ENCODE data around the gene SUGP1. TPM values are rescaled to one million over a fixed set of nuclear protein-coding genes. Genes with fewer than 3 reads are reported as not detected.
A peak's percentile ranks its signal among the peaks of the same experiment; 100 is the strongest.

Gene SUGP1
- total and polyA plus RNA-seq, 2 of the 13 experiments (the other 11 are each of a cell fraction or from before 2014, with no cell fraction given), result 21.6 to 25.9 TPM

DNA sequence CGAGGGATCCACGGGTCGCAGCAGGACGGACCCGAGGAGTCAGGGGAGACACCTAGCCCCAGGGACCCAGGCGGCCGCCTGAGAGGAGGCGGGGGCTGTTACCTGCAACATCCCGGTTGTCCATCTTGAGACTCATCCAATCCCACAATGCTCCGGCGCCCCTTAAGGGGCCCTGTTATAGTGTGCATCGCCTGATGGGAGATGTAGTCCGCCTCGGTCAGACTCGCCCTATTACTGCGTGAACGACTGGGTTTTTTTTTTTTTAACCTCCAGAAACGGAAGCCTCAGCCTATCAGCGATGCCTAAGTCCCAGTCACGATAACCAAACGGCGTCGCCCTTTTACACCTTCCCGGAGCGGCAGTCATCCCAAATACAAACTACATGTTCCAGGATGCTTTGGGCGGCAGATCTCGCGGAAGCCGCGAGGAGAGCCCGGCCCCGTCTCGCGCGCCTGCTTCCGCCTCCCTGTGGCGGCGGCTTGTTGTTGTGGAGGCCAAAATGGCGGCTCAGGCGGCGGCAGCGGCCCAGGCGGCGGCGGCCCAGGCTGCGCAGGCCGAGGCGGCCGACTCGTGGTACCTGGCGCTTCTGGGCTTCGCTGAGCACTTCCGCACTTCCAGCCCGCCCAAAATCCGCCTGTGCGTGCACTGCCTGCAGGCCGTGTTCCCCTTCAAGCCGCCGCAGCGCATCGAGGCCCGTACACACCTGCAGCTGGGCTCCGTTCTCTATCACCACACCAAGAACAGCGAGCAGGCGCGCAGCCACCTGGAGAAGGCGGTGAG lies at the start of gene SUGP1, which contains the start of gene MAU2 (continued):
- TF ChIP-seq, protein P1, sequence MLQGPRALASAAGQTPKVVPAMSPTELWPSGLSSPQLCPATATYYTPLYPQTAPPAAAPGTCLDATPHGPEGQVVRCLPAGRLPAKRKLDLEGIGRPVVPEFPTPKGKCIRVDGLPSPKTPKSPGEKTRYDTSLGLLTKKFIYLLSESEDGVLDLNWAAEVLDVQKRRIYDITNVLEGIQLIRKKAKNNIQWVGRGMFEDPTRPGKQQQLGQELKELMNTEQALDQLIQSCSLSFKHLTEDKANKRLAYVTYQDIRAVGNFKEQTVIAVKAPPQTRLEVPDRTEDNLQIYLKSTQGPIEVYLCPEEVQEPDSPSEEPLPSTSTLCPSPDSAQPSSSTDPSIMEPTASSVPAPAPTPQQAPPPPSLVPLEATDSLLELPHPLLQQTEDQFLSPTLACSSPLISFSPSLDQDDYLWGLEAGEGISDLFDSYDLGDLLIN (CRISPR knock-in tag; IDR thresholded peaks at IDR 0.05; ENCODE audit: borderline replicate concordance), result no peak
- no peak for TF ChIP-seq MBD4 (IDR thresholded peaks at IDR 0.05; ENCODE audit: borderline replicate concordance, low read length)
- peak; percentile 99 for TF ChIP-seq THAP11 (CRISPR knock-in tag; IDR thresholded peaks at IDR 0.05)
- 0 out of 2 replicates have a peak, but pooled peaks have one; percentile 52 for TF ChIP-seq ZBTB38 (CRISPR knock-in tag; IDR thresholded peaks at IDR 0.05)
- TF ChIP-seq TEAD2 (CRISPR knock-in tag; IDR thresholded peaks at IDR 0.05), result no peak
- no peak for TF ChIP-seq ZNF160 (CRISPR knock-in tag; IDR thresholded peaks at IDR 0.05)
- TF ChIP-seq TP53 (CRISPR knock-in tag; conservative IDR thresholded peaks at IDR 0.05), result no peak
- TF ChIP-seq ZNF124 (CRISPR knock-in tag; IDR thresholded peaks at IDR 0.05), result no peak
- no peak for TF ChIP-seq CC2D1A (CRISPR knock-in tag; IDR thresholded peaks at IDR 0.05)
- TF ChIP-seq, protein P2, sequence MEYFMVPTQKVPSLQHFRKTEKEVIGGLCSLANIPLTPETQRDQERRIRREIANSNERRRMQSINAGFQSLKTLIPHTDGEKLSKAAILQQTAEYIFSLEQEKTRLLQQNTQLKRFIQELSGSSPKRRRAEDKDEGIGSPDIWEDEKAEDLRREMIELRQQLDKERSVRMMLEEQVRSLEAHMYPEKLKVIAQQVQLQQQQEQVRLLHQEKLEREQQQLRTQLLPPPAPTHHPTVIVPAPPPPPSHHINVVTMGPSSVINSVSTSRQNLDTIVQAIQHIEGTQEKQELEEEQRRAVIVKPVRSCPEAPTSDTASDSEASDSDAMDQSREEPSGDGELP (IDR thresholded peaks at IDR 0.05; ENCODE audit: borderline replicate concordance, low read depth), result no peak
- TF ChIP-seq, protein P3, sequence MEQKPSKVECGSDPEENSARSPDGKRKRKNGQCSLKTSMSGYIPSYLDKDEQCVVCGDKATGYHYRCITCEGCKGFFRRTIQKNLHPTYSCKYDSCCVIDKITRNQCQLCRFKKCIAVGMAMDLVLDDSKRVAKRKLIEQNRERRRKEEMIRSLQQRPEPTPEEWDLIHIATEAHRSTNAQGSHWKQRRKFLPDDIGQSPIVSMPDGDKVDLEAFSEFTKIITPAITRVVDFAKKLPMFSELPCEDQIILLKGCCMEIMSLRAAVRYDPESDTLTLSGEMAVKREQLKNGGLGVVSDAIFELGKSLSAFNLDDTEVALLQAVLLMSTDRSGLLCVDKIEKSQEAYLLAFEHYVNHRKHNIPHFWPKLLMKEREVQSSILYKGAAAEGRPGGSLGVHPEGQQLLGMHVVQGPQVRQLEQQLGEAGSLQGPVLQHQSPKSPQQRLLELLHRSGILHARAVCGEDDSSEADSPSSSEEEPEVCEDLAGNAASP (CRISPR knock-in tag; IDR thresholded peaks at IDR 0.05; ENCODE audit: borderline replicate concordance), result no peak
- TF ChIP-seq ZNF589 (CRISPR knock-in tag; conservative IDR thresholded peaks at IDR 0.05), result 0 out of 2 replicates have a peak, but pooled peaks have one; percentile 34
- TF ChIP-seq ZKSCAN8 (CRISPR knock-in tag; IDR thresholded peaks at IDR 0.05; ENCODE audit: borderline replicate concordance), result peak; percentile 42; the same call in 1 of the 2 replicates
- peak; percentile 85 for TF ChIP-seq ZNF605 (CRISPR knock-in tag; IDR thresholded peaks at IDR 0.05)
- TF ChIP-seq, protein P4, sequence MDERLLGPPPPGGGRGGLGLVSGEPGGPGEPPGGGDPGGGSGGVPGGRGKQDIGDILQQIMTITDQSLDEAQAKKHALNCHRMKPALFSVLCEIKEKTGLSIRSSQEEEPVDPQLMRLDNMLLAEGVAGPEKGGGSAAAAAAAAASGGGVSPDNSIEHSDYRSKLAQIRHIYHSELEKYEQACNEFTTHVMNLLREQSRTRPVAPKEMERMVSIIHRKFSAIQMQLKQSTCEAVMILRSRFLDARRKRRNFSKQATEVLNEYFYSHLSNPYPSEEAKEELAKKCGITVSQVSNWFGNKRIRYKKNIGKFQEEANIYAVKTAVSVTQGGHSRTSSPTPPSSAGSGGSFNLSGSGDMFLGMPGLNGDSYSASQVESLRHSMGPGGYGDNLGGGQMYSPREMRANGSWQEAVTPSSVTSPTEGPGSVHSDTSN (CRISPR knock-in tag; IDR thresholded peaks at IDR 0.05), result no peak
- TF ChIP-seq HNF4G (IDR thresholded peaks at IDR 0.05; ENCODE audit: borderline replicate concordance, low read depth, low read length), result peak; percentile 5; the same call in 1 of the 2 replicates
- 0 out of 2 replicates have a peak, but pooled peaks have one; percentile 27 for TF ChIP-seq HNF4G (CRISPR knock-in tag; IDR thresholded peaks at IDR 0.05; ENCODE audit: borderline replicate concordance, low read depth)
- TF ChIP-seq, protein P5, sequence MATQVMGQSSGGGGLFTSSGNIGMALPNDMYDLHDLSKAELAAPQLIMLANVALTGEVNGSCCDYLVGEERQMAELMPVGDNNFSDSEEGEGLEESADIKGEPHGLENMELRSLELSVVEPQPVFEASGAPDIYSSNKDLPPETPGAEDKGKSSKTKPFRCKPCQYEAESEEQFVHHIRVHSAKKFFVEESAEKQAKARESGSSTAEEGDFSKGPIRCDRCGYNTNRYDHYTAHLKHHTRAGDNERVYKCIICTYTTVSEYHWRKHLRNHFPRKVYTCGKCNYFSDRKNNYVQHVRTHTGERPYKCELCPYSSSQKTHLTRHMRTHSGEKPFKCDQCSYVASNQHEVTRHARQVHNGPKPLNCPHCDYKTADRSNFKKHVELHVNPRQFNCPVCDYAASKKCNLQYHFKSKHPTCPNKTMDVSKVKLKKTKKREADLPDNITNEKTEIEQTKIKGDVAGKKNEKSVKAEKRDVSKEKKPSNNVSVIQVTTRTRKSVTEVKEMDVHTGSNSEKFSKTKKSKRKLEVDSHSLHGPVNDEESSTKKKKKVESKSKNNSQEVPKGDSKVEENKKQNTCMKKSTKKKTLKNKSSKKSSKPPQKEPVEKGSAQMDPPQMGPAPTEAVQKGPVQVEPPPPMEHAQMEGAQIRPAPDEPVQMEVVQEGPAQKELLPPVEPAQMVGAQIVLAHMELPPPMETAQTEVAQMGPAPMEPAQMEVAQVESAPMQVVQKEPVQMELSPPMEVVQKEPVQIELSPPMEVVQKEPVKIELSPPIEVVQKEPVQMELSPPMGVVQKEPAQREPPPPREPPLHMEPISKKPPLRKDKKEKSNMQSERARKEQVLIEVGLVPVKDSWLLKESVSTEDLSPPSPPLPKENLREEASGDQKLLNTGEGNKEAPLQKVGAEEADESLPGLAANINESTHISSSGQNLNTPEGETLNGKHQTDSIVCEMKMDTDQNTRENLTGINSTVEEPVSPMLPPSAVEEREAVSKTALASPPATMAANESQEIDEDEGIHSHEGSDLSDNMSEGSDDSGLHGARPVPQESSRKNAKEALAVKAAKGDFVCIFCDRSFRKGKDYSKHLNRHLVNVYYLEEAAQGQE (IDR thresholded peaks at IDR 0.05; ENCODE audit: borderline replicate concordance in 1 of 2, low read depth in 1 of 2, low read length in 2 of 2), result no peak; a peak in 1 of 4 replicates
